Right renal cortex interstitium (tissue), 3 donors: ENCODE data around the gene SYT2. TPM values are rescaled to one million over a fixed set of nuclear protein-coding genes. Genes with fewer than 3 reads are reported as not detected.

Source experiments
- DNase-seq, 3 donors: peaks; one replicate each; pipeline ENCODE4 v3.0.0-alpha.2; 2013; ENCODE audit warnings: low read depth in 3 of 3, low spot score in 2 of 3
- polyA plus RNA-seq, 3 donors: library from polyadenylated mRNA; unstranded; fragments of 120-200 nt; gene quantifications; one replicate each; pipeline ENCODE4 v1.2.1, GENCODE V29; 2013; ENCODE audit not compliant: insufficient read length in 3 of 3

The SYT2 gene
- polyA plus RNA-seq, 3 donors = 2.3 to 2.5 (median 2.4) TPM

DNA sequence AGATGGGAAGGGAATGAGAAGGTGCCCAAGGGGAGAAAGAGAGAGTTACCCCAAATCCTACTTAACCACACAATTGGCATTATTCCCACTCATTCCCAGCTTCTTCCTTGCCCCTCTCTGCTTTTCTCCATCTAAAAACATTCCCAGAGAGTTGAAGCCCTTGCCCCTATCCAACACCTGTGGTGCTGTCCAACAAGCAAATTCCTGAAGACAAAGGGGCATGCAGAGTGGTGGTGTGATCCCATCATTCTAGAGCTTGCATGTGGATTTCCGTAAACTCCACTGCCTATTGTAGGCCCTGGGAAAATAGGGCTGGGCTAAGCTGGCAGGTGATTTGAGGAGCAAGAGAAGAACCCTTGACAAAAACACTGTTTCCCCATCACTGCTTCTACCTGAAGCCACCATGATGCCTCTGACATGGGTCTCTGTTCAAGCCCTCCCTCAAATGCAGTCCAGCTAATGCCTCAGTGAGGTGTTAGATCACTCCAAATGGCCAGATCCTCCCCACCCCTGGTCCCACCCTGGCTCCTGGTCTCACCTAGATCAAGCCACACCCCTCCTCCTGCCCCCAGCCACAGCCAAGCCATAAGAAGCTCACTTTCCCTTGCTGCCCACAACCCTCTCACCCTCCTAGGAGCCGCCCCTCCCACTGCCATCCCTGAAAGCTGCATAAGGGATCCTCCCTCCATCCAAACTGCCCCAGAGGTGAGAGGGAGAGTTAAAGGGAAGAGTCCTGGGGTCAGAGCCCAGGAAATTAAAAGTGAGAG is 29.5 kb downstream of the SYT2 start:
- DNase-seq = no peak

DNA sequence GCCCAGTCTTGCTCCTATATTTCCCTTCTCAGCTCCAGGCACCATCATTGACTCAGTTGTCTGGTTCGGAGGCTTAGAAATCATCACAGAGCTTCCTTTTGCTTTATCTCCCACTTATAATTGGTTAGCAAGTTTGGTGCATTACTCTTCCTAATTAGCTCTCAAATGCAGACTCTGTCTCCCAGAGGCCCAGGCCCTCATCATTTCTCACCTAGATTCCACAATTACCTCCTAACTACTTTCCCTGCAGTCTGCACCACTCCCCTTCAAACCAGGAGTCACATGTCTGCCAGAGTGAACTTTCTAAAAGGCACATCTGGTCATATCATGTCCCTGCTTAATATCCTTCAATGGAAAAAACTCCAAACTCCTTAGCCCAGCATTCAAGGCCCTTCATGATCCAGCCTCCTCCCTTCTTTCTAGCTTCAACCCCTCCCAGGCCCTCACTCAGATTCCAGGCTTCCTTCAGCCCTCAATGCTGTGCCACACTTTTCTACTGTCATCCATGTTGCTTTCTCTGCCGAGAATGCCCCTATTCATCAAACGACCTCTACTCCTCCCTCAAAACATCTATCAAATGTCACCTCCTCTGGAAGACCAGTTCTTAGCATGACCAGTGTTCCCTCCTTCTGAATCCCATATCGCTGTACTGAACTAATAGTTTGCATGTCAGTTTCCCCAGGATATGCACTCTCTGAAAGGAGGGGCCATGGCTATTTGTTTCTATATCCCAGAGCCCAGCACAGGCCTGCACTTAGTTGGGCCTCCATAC is 30.7 kb downstream of the SYT2 start:
- DNase-seq = no peak

GRCh38 chr1:202677433-202677832 is 32.8 kb downstream of the SYT2 start:
- no peak for DNase-seq

GRCh38 chr1:202673531-202673930 is 36.7 kb downstream of the SYT2 start:
- no peak for DNase-seq

- DNase-seq = no peak
Observed at GRCh38 chr1:202671399-202671798, 38.9 kb downstream of the SYT2 start.

- DNase-seq = no peak
Observed at GRCh38 chr1:202665417-202665816, 44.8 kb downstream of the SYT2 start.

GRCh38 chr1:202664083-202664482 is 46.2 kb downstream of the SYT2 start:
- DNase-seq = no peak

- no peak for DNase-seq
Observed at GRCh38 chr1:202663131-202663530, 47.1 kb downstream of the SYT2 start.

DNA sequence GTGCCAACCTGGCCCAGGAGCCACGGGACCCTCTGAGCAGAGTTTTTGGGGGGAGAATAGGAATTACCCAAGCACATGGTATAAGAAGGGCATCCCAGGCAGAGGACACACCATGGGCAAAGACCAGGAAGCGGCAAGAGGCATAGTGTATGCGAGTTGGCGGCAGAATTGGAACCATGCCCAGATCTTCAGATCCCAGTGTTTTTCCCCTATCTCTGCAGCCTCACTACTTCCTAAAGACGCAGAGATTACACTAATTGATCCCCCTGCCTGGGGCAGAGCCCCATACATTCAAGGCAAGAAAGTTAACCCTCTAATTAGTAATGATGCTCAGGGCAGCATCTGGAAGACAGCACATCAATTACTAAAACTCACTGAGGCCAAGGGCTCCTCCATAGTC is 48.2 kb downstream of the SYT2 start:
- DNase-seq = no peak

DNA sequence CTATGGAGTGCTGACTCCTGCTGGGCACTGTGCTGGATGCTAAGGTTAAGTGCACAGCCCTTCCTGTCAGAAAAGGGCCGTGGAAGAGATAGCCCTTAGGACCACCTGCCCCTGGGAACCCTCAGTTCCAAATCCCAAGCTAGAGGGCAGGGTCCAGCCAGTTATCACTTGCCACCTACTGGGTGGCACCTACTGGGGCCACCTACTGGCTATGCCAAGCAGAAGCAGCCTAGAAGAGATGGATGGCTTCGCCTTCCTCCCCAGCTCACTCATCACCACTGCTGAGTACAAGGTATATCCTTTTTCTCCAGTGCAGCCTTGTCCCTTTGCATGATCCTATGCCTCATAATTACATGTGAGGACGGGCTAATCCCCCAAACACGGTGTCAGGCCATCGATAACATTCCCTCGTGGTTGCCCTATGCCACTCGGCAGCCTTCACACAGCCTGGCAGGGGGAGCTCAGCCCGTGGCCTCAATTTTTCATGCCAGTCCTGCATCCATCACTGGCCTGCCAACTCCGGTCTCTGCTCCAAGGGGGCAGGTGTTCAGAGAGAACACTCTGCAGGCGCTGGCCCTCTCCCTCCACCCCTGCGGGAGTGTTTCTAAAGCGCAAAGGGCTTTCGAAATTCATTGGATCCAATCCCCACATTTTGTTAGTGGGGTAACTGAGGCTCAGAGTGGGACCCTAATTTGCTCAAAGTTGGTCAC is 49.0 kb downstream of the SYT2 start:
- no peak for DNase-seq

- no peak for DNase-seq
Observed at GRCh38 chr1:202659974-202660373, 50.3 kb downstream of the SYT2 start.

DNA sequence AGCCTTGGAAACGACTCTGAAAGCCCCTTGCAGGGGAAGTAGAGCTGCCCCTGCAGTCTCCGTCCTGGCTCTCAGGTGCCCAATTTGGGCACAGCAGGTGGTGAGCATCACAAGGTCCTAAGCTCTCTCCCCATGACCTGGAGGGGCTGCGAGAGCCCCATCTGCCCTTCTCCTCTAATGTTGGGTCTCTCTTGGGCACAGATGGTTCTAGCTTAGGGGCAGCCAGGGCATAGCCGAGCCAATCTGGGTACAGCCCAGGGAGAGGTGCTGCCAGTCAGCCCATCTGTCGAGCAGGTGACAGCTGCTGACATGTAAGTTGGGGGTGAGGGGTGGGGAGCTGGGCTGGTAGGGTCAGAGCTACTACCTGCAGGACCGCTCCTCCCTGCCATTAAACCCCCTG is 50.7 kb downstream of the SYT2 start:
- no peak for DNase-seq

DNA sequence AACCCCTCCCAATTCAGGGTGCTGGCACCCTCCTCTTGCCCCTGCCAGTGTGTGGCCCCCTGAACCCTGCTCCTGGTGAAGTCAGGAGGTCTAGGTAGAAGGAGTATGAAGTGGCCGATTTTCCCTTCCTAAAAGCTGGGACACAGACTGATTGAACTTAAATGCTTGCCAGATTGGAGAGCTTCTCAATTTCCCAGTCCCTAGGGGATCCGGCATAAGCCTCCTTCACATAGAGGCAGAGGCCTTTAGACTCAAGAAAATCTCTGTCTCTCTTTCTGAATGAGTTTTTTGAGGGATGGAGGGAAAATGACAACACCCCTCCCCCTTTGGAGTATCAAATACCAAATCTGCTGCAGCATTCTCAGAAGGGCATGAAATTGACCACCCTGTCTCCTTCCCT is 51.5 kb downstream of the SYT2 start:
- DNase-seq = no peak

GRCh38 chr1:202658251-202658759 is 51.9 kb downstream of the SYT2 start:
- no peak for DNase-seq

GRCh38 chr1:202656951-202657646 is 53.2 kb downstream of the SYT2 start:
- DNase-seq = no peak

GRCh38 chr1:202656057-202656456 is 54.2 kb downstream of the SYT2 start:
- DNase-seq = no peak

- DNase-seq = no peak
Observed at GRCh38 chr1:202654079-202654478, 56.2 kb downstream of the SYT2 start.

- DNase-seq = no peak
Observed at GRCh38 chr1:202649553-202650392, 60.5 kb downstream of the SYT2 start.

- no peak for DNase-seq
Observed at GRCh38 chr1:202648605-202649226, 61.5 kb downstream of the SYT2 start.
